KBM-7 (cell line): ENCODE results near the gene TRIM43B.
"Not testable (repeated sequence)": the region's sequence is repeated elsewhere in the genome, so short reads cannot be mapped to it uniquely, and the experiment has no call there.

Source experiments
- DNase-seq: peaks from one replicate; pipeline ENCODE4 v3.0.0-alpha.2; 2015
- in situ Hi-C: fragments of 300-500 bp; cut with MboI; formaldehyde crosslinking; loops from 2 replicates; pipeline ENCODE4 v1.14.3; 2020; ENCODE audit warnings: low sequenced_read_pairs, low pct_unique_long_range_greater_than_20kb, mixed read lengths

The TRIM43B gene

DNA sequence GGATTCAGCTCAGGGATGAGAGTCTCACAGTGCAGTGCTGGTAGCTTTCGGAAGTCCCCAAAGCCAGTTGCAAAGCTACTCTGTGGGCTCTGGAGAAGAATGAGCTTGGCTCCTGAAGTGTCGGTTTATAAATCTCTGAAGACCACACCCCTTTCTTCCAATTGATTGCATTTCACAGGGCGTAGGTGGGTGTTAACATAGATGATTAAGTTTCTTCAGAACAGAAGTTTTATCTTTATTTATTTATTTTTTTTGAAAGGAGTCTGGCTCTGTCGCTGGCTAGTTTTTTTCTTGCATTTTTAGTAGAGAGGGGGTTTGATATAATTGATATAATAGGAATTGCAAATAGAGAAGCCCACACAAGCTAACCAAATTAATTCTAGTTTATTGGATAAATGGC is at the start of gene TRIM43B:
Gene TRIM43B (minus strand): TSS at position 101 of the 400 bp plus-strand sequence. CDS start 2,040 bp downstream, outside the sequence.
- DNase-seq, in situ Hi-C loops: not testable (repeated sequence)

- in situ Hi-C loops, result no loop called here
- no peak for DNase-seq
Observed at GRCh38 chr2:95531254-95531771, 46.8 kb upstream of the TRIM43B start.

DNA sequence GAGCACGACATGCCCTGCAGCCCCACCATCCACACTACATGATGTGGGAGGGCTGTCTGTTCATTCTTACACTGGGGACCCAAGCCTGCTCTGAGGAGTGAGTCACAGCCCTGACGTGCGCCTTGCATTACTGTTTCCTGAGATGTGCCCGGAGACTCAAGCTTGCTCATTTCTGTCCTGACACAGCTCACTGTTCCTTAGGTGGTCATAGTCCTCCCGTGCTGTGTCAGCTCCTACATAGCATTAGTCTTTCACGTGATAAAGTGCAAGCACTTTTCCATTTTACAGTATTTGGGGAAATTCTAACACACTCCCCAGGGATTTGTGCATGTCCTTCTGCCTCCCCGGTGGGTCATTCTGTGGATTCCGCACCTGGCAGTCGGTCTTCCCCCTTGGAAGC is 46.2 kb upstream of the TRIM43B start:
- in situ Hi-C loops, result no loop called here

DNA sequence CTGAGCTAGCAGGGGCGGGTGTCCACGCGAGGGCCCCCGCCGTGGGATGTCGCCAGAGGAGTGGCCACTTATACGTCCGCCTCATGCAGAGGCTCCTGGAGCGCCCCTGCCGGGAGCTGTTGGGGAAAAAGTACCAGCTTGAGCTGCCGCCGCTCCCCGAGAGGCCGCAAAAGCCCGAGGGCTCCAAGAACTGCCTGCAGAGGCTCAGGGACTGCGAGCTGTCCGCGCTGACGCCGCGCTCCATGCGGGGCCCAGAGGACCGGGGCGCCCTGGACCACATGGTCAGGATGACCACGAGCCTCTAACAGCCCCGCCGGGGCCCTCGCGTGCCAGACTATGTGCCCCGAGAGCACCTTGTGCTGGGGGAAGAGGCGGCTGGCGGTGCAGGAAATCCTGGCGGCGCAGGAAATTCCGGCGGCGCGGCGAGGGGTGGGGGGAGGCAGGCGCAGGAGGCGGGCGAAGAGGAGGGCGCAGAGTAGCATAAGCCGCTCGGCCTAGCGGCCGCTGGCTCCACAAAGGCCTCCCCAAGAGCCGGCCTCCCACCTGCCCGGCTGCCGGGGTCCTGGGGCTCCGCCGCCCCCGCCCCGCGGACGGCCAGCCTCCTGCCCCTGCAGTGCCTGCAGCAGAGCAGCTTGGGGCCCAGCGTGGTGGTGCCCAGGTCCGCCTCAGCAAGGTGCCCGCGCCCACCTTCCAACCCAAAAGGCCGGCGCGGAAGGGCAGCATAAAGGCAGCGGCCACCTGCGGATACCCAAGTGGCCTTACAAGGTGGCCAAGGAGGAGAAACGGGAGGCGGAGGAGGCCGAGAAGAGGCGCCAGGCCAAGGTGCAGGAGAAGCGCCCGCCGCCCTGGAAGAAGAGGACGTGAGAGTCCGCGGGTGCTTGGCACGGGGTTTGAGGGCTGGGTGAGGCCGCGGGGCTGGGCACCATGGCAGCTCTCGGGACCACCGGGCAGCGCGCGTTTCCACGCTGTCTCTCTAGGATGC is 42.1 kb upstream of the TRIM43B start:
- no peak for DNase-seq

More for the DNA sequence above, 46.2 kb upstream of the TRIM43B start:
- no peak for DNase-seq

GRCh38 chr2:95525294-95526035 is 40.9 kb upstream of the TRIM43B start:
- DNase-seq, result no peak
- in situ Hi-C loops, result no loop called here

More for the DNA sequence above, 42.1 kb upstream of the TRIM43B start:
- in situ Hi-C loops, result no loop called here

- in situ Hi-C loops, result no loop called here
Observed at GRCh38 chr2:95524195-95524594, 39.6 kb upstream of the TRIM43B start.

DNA sequence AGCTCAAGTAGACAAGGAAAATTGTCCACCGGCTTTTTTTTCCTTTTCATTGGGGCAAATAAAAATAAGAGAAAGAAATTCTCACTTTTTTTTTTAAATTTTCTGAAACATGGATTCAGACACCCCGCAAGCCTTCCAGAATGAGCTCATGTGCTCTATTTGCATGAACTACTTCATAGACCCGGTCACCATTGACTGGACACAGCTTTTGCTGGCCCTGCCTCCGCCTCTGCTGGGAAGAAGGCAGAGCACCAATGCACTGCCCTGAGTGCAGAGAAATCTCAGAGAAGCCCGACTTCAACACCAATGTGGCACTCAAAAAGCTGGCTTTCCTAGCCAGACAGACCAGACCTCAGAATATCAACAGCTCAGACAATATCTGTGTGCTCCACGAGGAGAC is 30.2 kb upstream of the TRIM43B start:
- DNase-seq, result no peak
- in situ Hi-C loops, result no loop called here

More at GRCh38 chr2:95524195-95524594, 39.6 kb upstream of the TRIM43B start:
- DNase-seq, result no peak

GRCh38 chr2:95514226-95514625 is 29.7 kb upstream of the TRIM43B start:
- DNase-seq, in situ Hi-C loops: not testable (repeated sequence)

GRCh38 chr2:95509408-95509807 is 24.9 kb upstream of the TRIM43B start:
- DNase-seq, result no peak
- in situ Hi-C loops, result no loop called here

DNA sequence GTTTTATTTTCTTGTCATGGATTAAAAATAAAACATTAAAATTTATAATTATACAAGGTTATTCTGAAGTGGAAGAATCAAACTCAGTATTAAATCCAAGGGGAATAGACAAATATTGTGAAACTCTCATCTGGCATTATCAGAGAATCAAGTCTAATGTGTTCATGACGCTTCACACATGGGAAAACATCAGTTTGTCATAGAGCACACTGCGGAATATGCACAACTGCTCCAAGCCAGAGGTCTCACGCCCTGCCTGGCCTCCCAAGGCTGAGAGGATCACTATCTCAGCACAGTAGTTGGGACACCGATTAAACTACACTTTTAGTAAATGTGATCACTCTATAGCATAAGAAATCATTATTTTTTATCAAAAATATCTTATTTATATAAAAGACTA is 20.7 kb upstream of the TRIM43B start:
- DNase-seq, result no peak
- in situ Hi-C loops, result no loop called here

GRCh38 chr2:95500854-95501253 is 16.3 kb upstream of the TRIM43B start:
- no peak for DNase-seq
- in situ Hi-C loops, result no loop called here

DNA sequence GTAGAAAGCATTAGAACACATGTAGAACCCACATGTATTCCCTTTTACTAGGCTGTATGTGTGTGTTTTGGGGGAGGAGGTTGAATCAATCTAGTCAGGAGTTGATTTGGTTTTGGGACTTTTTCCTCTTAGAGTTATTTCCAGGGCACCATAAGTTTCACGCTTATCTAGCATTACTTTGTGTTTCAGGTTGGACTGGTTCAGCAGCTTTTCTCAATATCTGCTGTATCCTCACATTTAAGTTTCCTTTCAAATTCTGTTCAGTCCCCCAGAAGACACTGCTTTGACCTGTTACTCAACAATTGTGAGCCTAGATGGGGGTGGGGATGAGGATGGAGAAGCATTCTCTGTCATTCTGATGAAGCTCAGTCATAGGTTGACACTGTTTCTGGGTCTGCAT is 7.5 kb upstream of the TRIM43B start:
- DNase-seq, in situ Hi-C loops: not testable (repeated sequence)

DNA sequence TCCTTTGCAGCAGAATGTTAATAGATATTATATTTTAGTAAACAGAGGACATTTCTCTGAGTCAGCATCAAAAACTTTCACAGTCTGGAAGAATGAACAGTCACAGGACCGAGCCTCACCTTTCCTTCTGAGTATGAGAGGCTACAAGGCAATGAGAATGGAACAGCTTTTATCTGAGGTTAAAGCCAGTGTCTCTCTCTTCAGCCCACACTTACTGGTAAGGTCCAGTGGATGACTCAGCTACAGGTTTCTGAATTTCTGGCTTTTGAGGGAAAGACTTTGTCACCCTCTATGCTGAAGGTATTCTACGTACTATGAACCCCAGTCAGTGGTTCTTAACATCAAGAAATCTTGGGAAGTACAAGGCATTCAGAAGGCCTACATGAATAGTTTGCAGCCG is 9.5 kb downstream of the TRIM43B start:
- in situ Hi-C loops, DNase-seq: not testable (repeated sequence)

DNA sequence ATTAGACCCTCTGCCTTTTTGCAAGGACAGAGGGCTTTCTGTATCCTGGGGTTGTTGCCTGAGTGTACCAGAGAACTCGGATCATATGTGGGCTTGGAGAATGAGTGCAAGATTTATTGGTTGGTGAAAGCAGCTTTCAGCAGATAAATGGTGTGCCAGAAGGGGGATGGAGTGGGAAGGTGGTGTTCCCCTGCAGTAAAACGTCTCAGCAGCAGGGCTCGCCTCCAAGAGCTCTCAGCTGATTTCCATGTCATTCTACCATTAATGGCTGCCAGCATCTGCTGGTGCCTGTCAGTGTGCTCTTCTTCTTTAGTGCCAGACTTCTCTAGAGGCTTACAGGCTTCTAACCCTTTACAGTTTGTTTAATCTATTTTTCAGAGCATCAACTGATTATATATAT is 16.6 kb downstream of the TRIM43B start:
- DNase-seq, in situ Hi-C loops: not testable (repeated sequence)

- DNase-seq, result not testable (repeated sequence)
Observed at GRCh38 chr2:95466572-95466971, 18.0 kb downstream of the TRIM43B start.

GRCh38 chr2:95463292-95463691 is 21.3 kb downstream of the TRIM43B start:
- DNase-seq, in situ Hi-C loops: not testable (repeated sequence)

More at GRCh38 chr2:95466572-95466971, 18.0 kb downstream of the TRIM43B start:
- in situ Hi-C loops, result not testable (repeated sequence)

GRCh38 chr2:95445317-95445716 is 39.2 kb downstream of the TRIM43B start:
- in situ Hi-C loops, result not testable (repeated sequence)

DNA sequence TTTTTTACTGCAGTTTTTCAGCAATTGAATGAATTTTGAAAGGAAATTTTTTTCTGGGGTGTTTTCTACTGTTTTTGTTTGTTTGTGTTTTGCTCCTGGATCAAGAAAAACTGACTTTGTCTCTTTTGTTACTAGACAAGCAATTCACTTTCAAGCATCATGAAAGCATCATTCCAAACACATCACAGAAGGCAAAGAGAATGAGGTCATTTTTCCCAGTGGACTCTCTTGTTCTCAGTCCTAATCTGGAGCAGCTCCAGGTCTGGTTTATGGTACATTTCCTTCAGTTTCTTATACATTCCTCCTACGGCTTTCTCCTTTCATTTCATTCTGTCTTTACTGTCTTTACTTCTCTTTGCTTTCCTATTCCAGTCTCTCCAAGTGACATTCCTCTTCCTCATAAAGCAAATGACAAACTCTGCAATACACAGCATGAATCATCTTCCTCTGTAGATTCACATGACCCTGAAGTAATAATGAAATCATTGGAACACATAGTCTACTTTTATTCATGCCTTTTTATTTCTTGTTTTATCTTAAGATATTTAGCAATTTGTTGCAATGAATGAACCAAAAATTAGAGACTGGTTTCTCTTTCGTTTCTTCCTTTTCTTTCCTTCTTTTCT is 42.0 kb downstream of the TRIM43B start:
- in situ Hi-C loops, DNase-seq: not testable (repeated sequence)

More at GRCh38 chr2:95445317-95445716, 39.2 kb downstream of the TRIM43B start:
- not testable (repeated sequence) for DNase-seq

DNA sequence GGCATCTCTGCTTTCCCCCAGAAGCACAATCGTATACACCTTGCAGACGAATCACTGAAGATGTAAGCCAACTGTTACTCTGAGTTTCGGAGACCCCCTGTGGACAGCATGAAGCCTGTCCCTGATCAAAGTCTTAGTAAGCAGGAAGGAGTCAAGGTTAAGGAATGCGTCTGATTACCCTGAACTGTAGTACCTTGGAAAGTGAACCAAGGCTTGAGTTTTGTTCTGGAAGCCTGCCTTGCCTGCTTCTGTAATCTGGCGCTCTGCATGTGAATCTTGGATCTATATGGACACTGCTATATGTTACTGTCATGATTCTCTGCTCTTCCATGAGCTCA is 48.7 kb downstream of the TRIM43B start:
- in situ Hi-C loops, DNase-seq: not testable (repeated sequence)
